Thoracic aorta (tissue), 2 donors: ENCODE results near the gene MIER2. TPM values are rescaled to one million over a fixed set of nuclear protein-coding genes. Genes with fewer than 3 reads are reported as not detected.

ENCODE experiments used
- ATAC-seq: fragments of 150-250 bp; one replicate; pipeline ENCODE4 v1.8.0; 2017; ENCODE audit warnings: low read depth; ENCODE audit not compliant: insufficient number of reproducible peaks, low FRiP score
- DNase-seq: peaks from one replicate; pipeline ENCODE4 v3.0.0-alpha.2; 2020; ENCODE audit warnings: low spot score
- H3K27ac ChIP-seq, 2 donors: fragments of 200-600 bp; sonication (generic); 1 replicate in 1 of 2; 2 replicates in 1 of 2; pipeline ENCODE4 v1.5.1; 2016; ENCODE audit warnings: mild to moderate bottlenecking in 2 of 2, moderate library complexity in 2 of 2
- H3K27me3 ChIP-seq: fragments of 200-600 bp; sonication (generic); replicated peaks from 2 replicates; pipeline ENCODE4 v1.6.0; 2016; ENCODE audit warnings: mild to moderate bottlenecking; ENCODE audit not compliant: insufficient read depth
- H3K36me3 ChIP-seq: fragments of 200-600 bp; sonication (generic); one replicate; pipeline ENCODE4 v1.5.1; 2016
- H3K4me1 ChIP-seq, 2 donors: fragments of 200-600 bp; sonication (generic); 1 replicate in 1 of 2; 2 replicates in 1 of 2; pipeline versions ENCODE4 v1.5.1 to v1.6.0; 2016; ENCODE audit warnings: low read depth in 2 of 2, mild to moderate bottlenecking in 1 of 2; ENCODE audit not compliant: control insufficient read depth in 1 of 2
- H3K4me3 ChIP-seq: fragments of 200-600 bp; sonication (generic); 2 replicates; pipeline ENCODE4 v1.5.1; 2016; ENCODE audit warnings: mild to moderate bottlenecking
- H3K9me3 ChIP-seq: fragments of 200-600 bp; sonication (generic); 2 replicates; pipeline ENCODE4 v1.5.1; 2016
- CTCF ChIP-seq: fragments of 200-600 bp; sonication (generic); IDR thresholded peaks from one replicate; pipeline ENCODE4 v1.5.1; 2019; ENCODE audit warnings: antibody characterized with exemption
- total RNA-seq, 2 donors: library from RNA; depleted of rRNA; stranded (reverse); fragments of >200 nt; gene quantifications; one replicate each; pipeline versions ENCODE4 v1.1.0 to v1.2.3, GENCODE V29; 2016

Gene MIER2
- total RNA-seq, 2 donors from 2014 or later = 8.8 to 43.6 TPM

- H3K36me3 ChIP-seq = peaks cover 58% of the 10 kb centered on the region
- no peaks in the 10 kb centered on the region for H3K27me3 ChIP-seq
- no peak for TF ChIP-seq CTCF
- no peak overlapping the region for H3K4me3 ChIP-seq
- H3K9me3 ChIP-seq = peaks cover 4% of the 10 kb centered on the region
- no peak for ATAC-seq
- no peak for DNase-seq
- H3K27ac ChIP-seq = no peak overlapping the region
- no peaks in the 10 kb centered on the region for H3K4me1 ChIP-seq
Measured at GRCh38 chr19:326871-327270, 17.7 kb downstream of the MIER2 start.

GRCh38 chr19:325937-326565, 18.5 kb downstream of the MIER2 start:
- no peak for DNase-seq
- no peak overlapping the region for H3K4me3 ChIP-seq
- no peak overlapping the region for H3K27ac ChIP-seq
- TF ChIP-seq CTCF = no peak
- H3K4me1 ChIP-seq = no peaks in the 10 kb centered on the region
- ATAC-seq = no peak
- peaks cover 56% of the 10 kb centered on the region for H3K36me3 ChIP-seq
- H3K9me3 ChIP-seq = peaks cover 4% of the 10 kb centered on the region
- H3K27me3 ChIP-seq = no peaks in the 10 kb centered on the region

- no peaks in the 10 kb centered on the region for H3K27me3 ChIP-seq
- H3K36me3 ChIP-seq = peaks cover 54% of the 10 kb centered on the region
- no peaks in the 10 kb centered on the region for H3K9me3 ChIP-seq
- TF ChIP-seq CTCF = no peak
- H3K4me1 ChIP-seq = no peaks in the 10 kb centered on the region
- H3K4me3 ChIP-seq = no peak overlapping the region
- ATAC-seq (no peak), DNase-seq (no peak)
- H3K27ac ChIP-seq = no peak overlapping the region
Measured at GRCh38 chr19:325173-325936, 19.2 kb downstream of the MIER2 start.

GRCh38 chr19:324716-325115, 19.9 kb downstream of the MIER2 start:
- no peak for TF ChIP-seq CTCF
- H3K36me3 ChIP-seq = peaks cover 50% of the 10 kb centered on the region
- ATAC-seq = no peak

GRCh38 chr19:322616-323015, 22.0 kb downstream of the MIER2 start:
- TF ChIP-seq CTCF = no peak
- no peaks in the 10 kb centered on the region for H3K27me3 ChIP-seq
- peaks cover 42% of the 10 kb centered on the region for H3K36me3 ChIP-seq
- no peaks in the 10 kb centered on the region for H3K9me3 ChIP-seq
- no peak overlapping the region for H3K4me3 ChIP-seq
- DNase-seq (no peak), ATAC-seq (no peak)
- no peak overlapping the region for H3K27ac ChIP-seq
- no peaks in the 10 kb centered on the region for H3K4me1 ChIP-seq

More at GRCh38 chr19:324716-325115, 19.9 kb downstream of the MIER2 start:
- no peaks in the 10 kb centered on the region for H3K4me1 ChIP-seq
- no peaks in the 10 kb centered on the region for H3K9me3 ChIP-seq
- H3K4me3 ChIP-seq = no peak overlapping the region
- no peaks in the 10 kb centered on the region for H3K27me3 ChIP-seq
- H3K27ac ChIP-seq = no peak overlapping the region
- no peak for DNase-seq
